ENCODE results near the gene USP30.
"Not testable (repeated sequence)": the region's sequence is repeated elsewhere in the genome, so short reads cannot be mapped to it uniquely, and the experiment has no call there.

The USP30 gene

DNA sequence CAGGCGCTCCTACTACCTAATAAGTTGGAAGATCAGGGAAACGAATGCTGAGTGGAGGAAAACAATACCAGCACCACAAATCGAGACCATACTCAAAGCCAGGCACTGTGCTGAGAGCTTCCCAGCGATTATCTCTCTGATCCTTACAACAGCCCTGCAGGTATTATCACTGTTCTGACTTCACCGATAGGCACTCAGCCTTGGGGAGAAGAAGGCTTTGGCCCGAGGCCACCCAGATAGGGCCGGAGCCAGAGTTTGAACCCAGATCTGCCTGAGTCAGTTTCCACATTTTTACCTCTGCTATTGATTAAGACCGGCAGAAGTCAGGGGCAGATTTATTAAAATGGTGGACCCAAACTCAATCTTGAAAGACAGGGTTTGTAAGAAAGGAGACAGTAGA lies 36.4 kb upstream of the USP30 start:
- H3K4me3 Mint-ChIP-seq = no peak overlapping the region
- TF ChIP-seq, protein P1, sequence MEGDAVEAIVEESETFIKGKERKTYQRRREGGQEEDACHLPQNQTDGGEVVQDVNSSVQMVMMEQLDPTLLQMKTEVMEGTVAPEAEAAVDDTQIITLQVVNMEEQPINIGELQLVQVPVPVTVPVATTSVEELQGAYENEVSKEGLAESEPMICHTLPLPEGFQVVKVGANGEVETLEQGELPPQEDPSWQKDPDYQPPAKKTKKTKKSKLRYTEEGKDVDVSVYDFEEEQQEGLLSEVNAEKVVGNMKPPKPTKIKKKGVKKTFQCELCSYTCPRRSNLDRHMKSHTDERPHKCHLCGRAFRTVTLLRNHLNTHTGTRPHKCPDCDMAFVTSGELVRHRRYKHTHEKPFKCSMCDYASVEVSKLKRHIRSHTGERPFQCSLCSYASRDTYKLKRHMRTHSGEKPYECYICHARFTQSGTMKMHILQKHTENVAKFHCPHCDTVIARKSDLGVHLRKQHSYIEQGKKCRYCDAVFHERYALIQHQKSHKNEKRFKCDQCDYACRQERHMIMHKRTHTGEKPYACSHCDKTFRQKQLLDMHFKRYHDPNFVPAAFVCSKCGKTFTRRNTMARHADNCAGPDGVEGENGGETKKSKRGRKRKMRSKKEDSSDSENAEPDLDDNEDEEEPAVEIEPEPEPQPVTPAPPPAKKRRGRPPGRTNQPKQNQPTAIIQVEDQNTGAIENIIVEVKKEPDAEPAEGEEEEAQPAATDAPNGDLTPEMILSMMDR (IDR thresholded peaks at IDR 0.05) = no peak
- peaks cover 31% of the 10 kb centered on the region for H3K27me3 Mint-ChIP-seq (ENCODE audit: low read depth, poor library complexity)
- H3K9me3 Mint-ChIP-seq = no peaks in the 10 kb centered on the region
- no peaks in the 10 kb centered on the region for H3K36me3 Mint-ChIP-seq (ENCODE audit: low read depth)
- H3K4me1 Mint-ChIP-seq = peaks cover 4% of the 10 kb centered on the region
- no peak for DNase-seq
- no peak overlapping the region for H3K27ac Mint-ChIP-seq

DNA sequence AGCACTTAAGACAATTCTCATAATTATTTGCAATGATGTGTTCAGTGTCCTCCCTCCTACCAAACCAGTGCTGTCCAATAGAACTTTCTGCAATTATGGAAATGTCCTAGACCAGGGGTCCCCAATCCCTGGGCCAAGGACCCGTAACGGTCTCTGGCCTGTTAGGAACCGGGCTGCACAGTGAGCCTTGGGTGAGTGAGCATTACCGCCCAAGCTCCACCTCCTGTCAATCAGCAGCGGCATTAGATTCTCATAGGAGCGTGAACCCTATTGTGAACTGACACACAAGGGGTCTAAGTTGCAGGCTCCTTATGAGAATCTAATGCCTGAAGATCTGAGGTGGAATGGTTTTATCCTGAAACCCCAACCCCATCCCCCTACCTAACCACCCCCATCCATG lies 35.4 kb upstream of the USP30 start:
- peaks cover 25% of the 10 kb centered on the region for H3K27me3 Mint-ChIP-seq (ENCODE audit: low read depth, poor library complexity)
- no peak for DNase-seq
- TF ChIP-seq, protein P1 (IDR thresholded peaks at IDR 0.05) = no peak
- H3K36me3 Mint-ChIP-seq (ENCODE audit: low read depth) = no peaks in the 10 kb centered on the region
- peaks cover 4% of the 10 kb centered on the region for H3K4me1 Mint-ChIP-seq
- H3K9me3 Mint-ChIP-seq = no peaks in the 10 kb centered on the region
- H3K4me3 Mint-ChIP-seq = no peak overlapping the region
- no peak overlapping the region for H3K27ac Mint-ChIP-seq

- H3K27me3 Mint-ChIP-seq (ENCODE audit: low read depth, poor library complexity) = peaks cover 18% of the 10 kb centered on the region
These were observed 34.1 kb upstream of the USP30 start for GRCh38 chr12:109018296-109018695.

DNA sequence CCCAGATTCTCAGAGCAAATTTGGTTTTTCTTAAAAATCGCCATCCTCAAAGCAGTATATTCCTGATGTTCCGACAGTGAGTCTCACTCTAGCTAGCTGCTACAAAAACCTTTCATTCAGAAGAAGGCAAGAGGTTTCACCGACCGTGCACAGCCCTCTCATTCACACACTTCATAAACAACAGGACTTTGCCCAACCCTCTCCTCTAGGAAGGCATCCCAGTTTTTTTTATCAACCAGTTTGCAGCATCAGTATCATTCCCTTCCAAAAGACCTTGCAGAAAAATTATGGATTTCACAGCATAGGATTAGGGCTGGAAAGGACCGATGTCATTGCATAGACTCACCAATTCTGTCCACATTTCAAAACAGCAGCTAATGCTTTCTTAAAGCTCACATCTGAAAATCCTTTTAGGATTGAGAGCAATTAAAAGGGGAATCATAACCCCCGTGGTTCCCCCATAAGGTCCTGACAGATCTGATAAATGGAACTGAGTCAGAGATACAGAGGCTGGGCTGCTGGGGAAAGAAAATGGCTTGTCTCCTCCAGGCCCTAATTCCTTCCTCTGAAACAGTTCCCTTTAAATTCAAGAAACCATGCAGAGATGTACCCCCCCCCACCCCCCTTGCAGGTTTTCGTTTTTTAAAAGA lies 32.1 kb upstream of the USP30 start:
- H3K27ac Mint-ChIP-seq = no peak overlapping the region

More at GRCh38 chr12:109018296-109018695, 34.1 kb upstream of the USP30 start:
- TF ChIP-seq, protein P1 (IDR thresholded peaks at IDR 0.05) = no peak
- Mint-ChIP-seq H3K27ac (no peak overlapping the region), H3K36me3 (ENCODE audit: low read depth) (no peaks in the 10 kb centered on the region), H3K9me3 (no peaks in the 10 kb centered on the region), H3K4me1 (peaks cover 4% of the 10 kb centered on the region), H3K4me3 (no peak overlapping the region)
- no peak for DNase-seq

GRCh38 chr12:109020796-109021380 lies 31.5 kb upstream of the USP30 start, which contains the start of gene SVOP:
TSS of gene SVOP (minus strand) at chr12:109021068. CDS start at chr12:109020868, 200 bp downstream.
- H3K4me1 Mint-ChIP-seq = no peaks in the 10 kb centered on the region
- no peaks in the 10 kb centered on the region for H3K36me3 Mint-ChIP-seq (ENCODE audit: low read depth)
- H3K4me3 Mint-ChIP-seq = no peak within 1 kb of the TSS
- no peaks in the 10 kb centered on the region for H3K9me3 Mint-ChIP-seq
- TF ChIP-seq, protein P1 (IDR thresholded peaks at IDR 0.05) = no peak
- DNase-seq = peak; percentile 99
- H3K27ac Mint-ChIP-seq = no peak within 1 kb of the TSS
- H3K27me3 Mint-ChIP-seq (ENCODE audit: low read depth, poor library complexity) = peaks cover 15% of the 10 kb centered on the region

More for the DNA sequence above, 32.1 kb upstream of the USP30 start:
- peaks cover 12% of the 10 kb centered on the region for H3K27me3 Mint-ChIP-seq (ENCODE audit: low read depth, poor library complexity)
- DNase-seq = no peak
- TF ChIP-seq, protein P1 (IDR thresholded peaks at IDR 0.05) = no peak
- no peak overlapping the region for H3K4me3 Mint-ChIP-seq
- no peaks in the 10 kb centered on the region for H3K4me1 Mint-ChIP-seq
- no peaks in the 10 kb centered on the region for H3K9me3 Mint-ChIP-seq
- no peaks in the 10 kb centered on the region for H3K36me3 Mint-ChIP-seq (ENCODE audit: low read depth)

- H3K36me3 Mint-ChIP-seq (ENCODE audit: low read depth) = no peaks in the 10 kb centered on the region
- H3K27me3 Mint-ChIP-seq (ENCODE audit: low read depth, poor library complexity) = peaks cover 31% of the 10 kb centered on the region
- H3K27ac Mint-ChIP-seq = no peak overlapping the region
These were observed 24.6 kb upstream of the USP30 start for GRCh38 chr12:109027767-109028166.

GRCh38 chr12:109028624-109029023 lies 23.8 kb upstream of the USP30 start:
- H3K27ac Mint-ChIP-seq; H3K36me3 Mint-ChIP-seq (ENCODE audit: low read depth); H3K9me3 Mint-ChIP-seq; H3K4me3 Mint-ChIP-seq; DNase-seq: not testable (repeated sequence)
- H3K27me3 Mint-ChIP-seq (ENCODE audit: low read depth, poor library complexity) = peaks cover 31% of the 10 kb centered on the region
- H3K4me1 Mint-ChIP-seq = peaks cover 15% of the 10 kb centered on the region

More at GRCh38 chr12:109027767-109028166, 24.6 kb upstream of the USP30 start:
- peaks cover 6% of the 10 kb centered on the region for H3K4me1 Mint-ChIP-seq
- TF ChIP-seq, protein P1 (IDR thresholded peaks at IDR 0.05) = no peak
- H3K9me3 Mint-ChIP-seq = peaks cover 9% of the 10 kb centered on the region
- no peak overlapping the region for H3K4me3 Mint-ChIP-seq
- no peak for DNase-seq
